ENCODE measurements around the gene BRF1.

The BRF1 gene

DNA sequence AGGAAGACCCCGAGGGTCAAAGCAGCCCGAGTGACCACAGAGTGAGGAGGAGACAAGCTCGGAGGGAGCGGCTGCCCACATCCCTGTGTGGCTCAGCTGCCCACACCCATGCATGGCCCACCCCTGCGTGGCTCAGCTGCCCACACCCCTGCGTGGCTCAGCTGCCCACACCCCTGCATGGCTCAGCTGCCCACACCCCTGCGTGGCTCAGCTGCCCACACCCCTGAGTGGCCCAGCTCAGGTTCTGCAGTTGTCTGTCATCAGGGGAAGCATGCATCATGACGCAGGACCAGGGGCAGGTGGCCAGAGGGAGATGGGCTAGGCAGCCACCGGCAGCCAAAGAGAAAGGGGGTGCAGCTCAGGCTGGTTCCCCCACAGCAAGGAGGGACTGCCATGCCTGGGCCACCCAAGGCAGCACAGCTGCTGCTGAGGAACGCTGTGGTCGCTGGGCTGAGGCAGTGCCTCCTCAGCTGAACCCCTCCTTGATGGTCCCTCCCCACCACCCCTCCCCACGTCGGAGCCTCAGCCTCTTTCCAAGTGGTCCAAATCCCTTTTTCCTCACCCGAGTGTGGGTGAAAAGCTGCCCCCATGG lies 86.4 kb downstream of the BRF1 start:
- no peak overlapping the region for H2BK5ac ChIP-seq (ENCODE audit: low read depth, low read length, poor library complexity, severe bottlenecking)
- no peak overlapping the region for H2BK12ac ChIP-seq (ENCODE audit: low read length in 2 of 2)
- WGBS: 97% methylated on average over 14 of the region's 14 CpGs
- peaks cover 5% of the 10 kb centered on the region for H3K79me1 ChIP-seq (replicated peaks; ENCODE audit: low read length, poor library complexity, severe bottlenecking)
- no peak for DNase-seq
- H3K14ac ChIP-seq (ENCODE audit: low read length in 2 of 2): no peak overlapping the region
- no peak overlapping the region for H3K4me3 ChIP-seq (ENCODE audit: insufficient read depth in 1 of 2, low read depth in 1 of 2, low read length in 2 of 2)
- peaks cover 43 to 82% of the 10 kb centered on the region in 2 experiments for H3K36me3 ChIP-seq (ENCODE audit: control insufficient read depth in 1 of 2, insufficient read depth in 2 of 2, low read depth in 1 of 2, low read length in 2 of 2)
- no peak overlapping the region for H3K27ac ChIP-seq (ENCODE audit: low read length, poor library complexity, severe bottlenecking)
- no peak overlapping the region for H2AK5ac ChIP-seq (ENCODE audit: low read length, severe bottlenecking)
- H3K4ac ChIP-seq (ENCODE audit: low read depth in 1 of 2, low read length in 2 of 2): no peak overlapping the region
- no peak overlapping the region for H2BK120ac ChIP-seq (ENCODE audit: low read depth, low read length)
- no peak overlapping the region for H3K9ac ChIP-seq (ENCODE audit: low read length)
- no peak overlapping the region for H3K23ac ChIP-seq (ENCODE audit: low read length in 2 of 2)
- H3K18ac ChIP-seq (ENCODE audit: low read depth in 1 of 2, low read length in 2 of 2): no peak overlapping the region
- no peak overlapping the region for H2AFZ ChIP-seq (ENCODE audit: low read depth, low read length)
- no peak overlapping the region for H3K4me2 ChIP-seq (ENCODE audit: low read length, poor library complexity, severe bottlenecking)
- H4K91ac ChIP-seq (ENCODE audit: low read length): peak overlapping the region; percentile 19
- H3K9me3 ChIP-seq (ENCODE audit: control insufficient read depth, low read length): no peaks in the 10 kb centered on the region
- H4K8ac ChIP-seq (ENCODE audit: low read length): no peak overlapping the region
- H3K4me1 ChIP-seq (ENCODE audit: control insufficient read depth, insufficient read depth, low read depth, low read length): peaks cover 39% of the 10 kb centered on the region
- H3K27me3 ChIP-seq (ENCODE audit: control insufficient read depth in 1 of 2, insufficient read depth in 1 of 2, low read length in 2 of 2): no peaks in the 10 kb centered on the region
- H2BK15ac ChIP-seq (ENCODE audit: low read depth, poor library complexity, severe bottlenecking): no peak overlapping the region

- Histone ChIP-seq H2BK120ac (ENCODE audit: low read depth, low read length) (no peak overlapping the region), H3K4ac (ENCODE audit: low read depth in 1 of 2, low read length in 2 of 2) (no peak overlapping the region), H3K14ac (ENCODE audit: low read length in 2 of 2) (no peak overlapping the region), H3K27me3 (ENCODE audit: control insufficient read depth in 1 of 2, insufficient read depth in 1 of 2, low read length in 2 of 2) (no peaks in the 10 kb centered on the region), H2AFZ (ENCODE audit: low read depth, low read length) (no peak overlapping the region), H4K8ac (ENCODE audit: low read length) (no peak overlapping the region), H3K4me3 (ENCODE audit: insufficient read depth in 1 of 2, low read depth in 1 of 2, low read length in 2 of 2) (no peak overlapping the region), H2BK12ac (ENCODE audit: low read length in 2 of 2) (no peak overlapping the region), H4K91ac (ENCODE audit: low read length) (no peak overlapping the region), H3K4me1 (ENCODE audit: control insufficient read depth, insufficient read depth, low read depth, low read length) (peaks cover 39% of the 10 kb centered on the region), H3K27ac (ENCODE audit: low read length, poor library complexity, severe bottlenecking) (no peak overlapping the region), H3K23ac (ENCODE audit: low read length in 2 of 2) (no peak overlapping the region), H2AK5ac (ENCODE audit: low read length, severe bottlenecking) (no peak overlapping the region), H3K4me2 (ENCODE audit: low read length, poor library complexity, severe bottlenecking) (no peak overlapping the region), H3K18ac (ENCODE audit: low read depth in 1 of 2, low read length in 2 of 2) (no peak overlapping the region), H2BK15ac (ENCODE audit: low read depth, poor library complexity, severe bottlenecking) (no peak overlapping the region), H3K9ac (ENCODE audit: low read length) (no peak overlapping the region), H3K36me3 (ENCODE audit: control insufficient read depth in 1 of 2, insufficient read depth in 2 of 2, low read depth in 1 of 2, low read length in 2 of 2) (peaks cover 32 to 81% of the 10 kb centered on the region in 2 experiments), H2BK5ac (ENCODE audit: low read depth, low read length, poor library complexity, severe bottlenecking) (no peak overlapping the region), H3K9me3 (ENCODE audit: control insufficient read depth, low read length) (no peaks in the 10 kb centered on the region), H3K79me1 (replicated peaks; ENCODE audit: low read length, poor library complexity, severe bottlenecking) (peaks cover 5% of the 10 kb centered on the region)
- 95% methylated on average over 8 of the region's 10 CpGs for WGBS
- no peak for DNase-seq
Measured at GRCh38 chr14:105213361-105213760, 87.4 kb downstream of the BRF1 start.

- Histone ChIP-seq H3K4me1 (ENCODE audit: control insufficient read depth, insufficient read depth, low read depth, low read length) (peaks cover 39% of the 10 kb centered on the region), H2BK120ac (ENCODE audit: low read depth, low read length) (no peak overlapping the region), H2AK5ac (ENCODE audit: low read length, severe bottlenecking) (no peak overlapping the region), H4K8ac (ENCODE audit: low read length) (no peak overlapping the region), H2BK5ac (ENCODE audit: low read depth, low read length, poor library complexity, severe bottlenecking) (no peak overlapping the region), H2BK12ac (ENCODE audit: low read length in 2 of 2) (no peak overlapping the region), H2AFZ (ENCODE audit: low read depth, low read length) (no peak overlapping the region), H3K27me3 (ENCODE audit: control insufficient read depth in 1 of 2, insufficient read depth in 1 of 2, low read length in 2 of 2) (no peaks in the 10 kb centered on the region), H3K18ac (ENCODE audit: low read depth in 1 of 2, low read length in 2 of 2) (no peak overlapping the region), H3K23ac (ENCODE audit: low read length in 2 of 2) (no peak overlapping the region), H3K9me3 (ENCODE audit: control insufficient read depth, low read length) (no peaks in the 10 kb centered on the region), H4K91ac (ENCODE audit: low read length) (no peak overlapping the region), H3K27ac (ENCODE audit: low read length, poor library complexity, severe bottlenecking) (no peak overlapping the region), H3K4me2 (ENCODE audit: low read length, poor library complexity, severe bottlenecking) (no peak overlapping the region), H3K4me3 (ENCODE audit: insufficient read depth in 1 of 2, low read depth in 1 of 2, low read length in 2 of 2) (no peak overlapping the region), H3K36me3 (ENCODE audit: control insufficient read depth in 1 of 2, insufficient read depth in 2 of 2, low read depth in 1 of 2, low read length in 2 of 2) (peaks cover 27 to 77% of the 10 kb centered on the region in 2 experiments), H3K4ac (ENCODE audit: low read depth in 1 of 2, low read length in 2 of 2) (no peak overlapping the region), H2BK15ac (ENCODE audit: low read depth, poor library complexity, severe bottlenecking) (no peak overlapping the region), H3K9ac (ENCODE audit: low read length) (no peak overlapping the region), H3K79me1 (replicated peaks; ENCODE audit: low read length, poor library complexity, severe bottlenecking) (peaks cover 5% of the 10 kb centered on the region), H3K14ac (ENCODE audit: low read length in 2 of 2) (no peak overlapping the region)
- WGBS: 96% methylated on average over 18 of the region's 18 CpGs
- no peak for DNase-seq
Measured at GRCh38 chr14:105212541-105213300, 88.1 kb downstream of the BRF1 start.

- H2BK12ac ChIP-seq (ENCODE audit: low read length in 2 of 2): no peak overlapping the region
- 81% methylated on average over 9 of the region's 9 CpGs for WGBS
- H4K91ac ChIP-seq (ENCODE audit: low read length): no peak overlapping the region
- no peaks in the 10 kb centered on the region for H3K9me3 ChIP-seq (ENCODE audit: control insufficient read depth, low read length)
- no peak overlapping the region for H2AFZ ChIP-seq (ENCODE audit: low read depth, low read length)
- H3K9ac ChIP-seq (ENCODE audit: low read length): no peak overlapping the region
- no peak overlapping the region for H2BK120ac ChIP-seq (ENCODE audit: low read depth, low read length)
- no peak overlapping the region for H3K4ac ChIP-seq (ENCODE audit: low read depth in 1 of 2, low read length in 2 of 2)
- H3K4me3 ChIP-seq (ENCODE audit: insufficient read depth in 1 of 2, low read depth in 1 of 2, low read length in 2 of 2): no peak overlapping the region
- H2BK5ac ChIP-seq (ENCODE audit: low read depth, low read length, poor library complexity, severe bottlenecking): no peak overlapping the region
- H3K14ac ChIP-seq (ENCODE audit: low read length in 2 of 2): no peak overlapping the region
- no peak overlapping the region for H2BK15ac ChIP-seq (ENCODE audit: low read depth, poor library complexity, severe bottlenecking)
- no peak overlapping the region for H3K18ac ChIP-seq (ENCODE audit: low read depth in 1 of 2, low read length in 2 of 2)
- H3K27me3 ChIP-seq (ENCODE audit: control insufficient read depth in 1 of 2, insufficient read depth in 1 of 2, low read length in 2 of 2): no peaks in the 10 kb centered on the region
- no peak overlapping the region for H3K23ac ChIP-seq (ENCODE audit: low read length in 2 of 2)
- peaks cover 5% of the 10 kb centered on the region for H3K79me1 ChIP-seq (replicated peaks; ENCODE audit: low read length, poor library complexity, severe bottlenecking)
- peaks cover 36% of the 10 kb centered on the region for H3K4me1 ChIP-seq (ENCODE audit: control insufficient read depth, insufficient read depth, low read depth, low read length)
- no peak overlapping the region for H3K4me2 ChIP-seq (ENCODE audit: low read length, poor library complexity, severe bottlenecking)
- no peak overlapping the region for H4K8ac ChIP-seq (ENCODE audit: low read length)
- peaks cover 17 to 72% of the 10 kb centered on the region in 2 experiments for H3K36me3 ChIP-seq (ENCODE audit: control insufficient read depth in 1 of 2, insufficient read depth in 2 of 2, low read depth in 1 of 2, low read length in 2 of 2)
- H3K27ac ChIP-seq (ENCODE audit: low read length, poor library complexity, severe bottlenecking): no peak overlapping the region
- DNase-seq: no peak
- no peak overlapping the region for H2AK5ac ChIP-seq (ENCODE audit: low read length, severe bottlenecking)
Measured at GRCh38 chr14:105211758-105212089, 89.1 kb downstream of the BRF1 start.

Measured in mesenchymal stem cell (in vitro differentiated cells and primary cell).